HL-60 (cell line): ENCODE results near the gene HOXB5.

Experiments
- POLR2AphosphoS5 ChIP-seq: IDR thresholded peaks from 2 replicates; pipeline ENCODE4 v1.6.1; 2012; ENCODE audit warnings: low read depth
- TF ChIP-seq, protein P1 (sequence below): IDR thresholded peaks from one replicate; pipeline ENCODE4 v1.5.1; 2011; ENCODE audit warnings: low read length, control low read depth, inconsistent platforms; ENCODE audit not compliant: insufficient read depth
- TF ChIP-seq, protein P2 (sequence below): IDR thresholded peaks from 2 replicates; pipeline ENCODE4 v1.6.1; 2012; ENCODE audit warnings: low read depth; ENCODE audit not compliant: insufficient replicate concordance

DNA sequence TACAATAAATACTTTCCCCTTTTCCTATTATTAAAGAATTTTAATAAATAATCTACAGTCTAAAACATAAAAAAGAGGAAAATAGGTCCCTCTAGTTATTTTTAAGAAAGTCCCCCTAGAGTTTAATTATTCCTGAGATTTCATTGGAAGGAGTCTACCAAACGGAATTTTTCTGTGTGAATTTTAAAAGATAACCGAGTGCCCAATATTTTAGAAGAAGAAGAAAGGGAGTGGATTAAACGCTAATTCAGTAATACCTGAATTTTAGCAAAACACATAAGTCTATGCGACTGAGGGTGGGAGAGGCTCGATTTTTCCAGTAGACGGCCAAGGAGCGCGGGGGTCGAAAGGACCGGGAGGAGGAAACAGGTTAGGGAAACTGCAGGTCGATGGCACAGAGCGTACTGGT lies 50.9 kb downstream of the HOXB5 start:
- TF ChIP-seq, protein P1, sequence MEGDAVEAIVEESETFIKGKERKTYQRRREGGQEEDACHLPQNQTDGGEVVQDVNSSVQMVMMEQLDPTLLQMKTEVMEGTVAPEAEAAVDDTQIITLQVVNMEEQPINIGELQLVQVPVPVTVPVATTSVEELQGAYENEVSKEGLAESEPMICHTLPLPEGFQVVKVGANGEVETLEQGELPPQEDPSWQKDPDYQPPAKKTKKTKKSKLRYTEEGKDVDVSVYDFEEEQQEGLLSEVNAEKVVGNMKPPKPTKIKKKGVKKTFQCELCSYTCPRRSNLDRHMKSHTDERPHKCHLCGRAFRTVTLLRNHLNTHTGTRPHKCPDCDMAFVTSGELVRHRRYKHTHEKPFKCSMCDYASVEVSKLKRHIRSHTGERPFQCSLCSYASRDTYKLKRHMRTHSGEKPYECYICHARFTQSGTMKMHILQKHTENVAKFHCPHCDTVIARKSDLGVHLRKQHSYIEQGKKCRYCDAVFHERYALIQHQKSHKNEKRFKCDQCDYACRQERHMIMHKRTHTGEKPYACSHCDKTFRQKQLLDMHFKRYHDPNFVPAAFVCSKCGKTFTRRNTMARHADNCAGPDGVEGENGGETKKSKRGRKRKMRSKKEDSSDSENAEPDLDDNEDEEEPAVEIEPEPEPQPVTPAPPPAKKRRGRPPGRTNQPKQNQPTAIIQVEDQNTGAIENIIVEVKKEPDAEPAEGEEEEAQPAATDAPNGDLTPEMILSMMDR: no peak
- TF ChIP-seq, protein P2, sequence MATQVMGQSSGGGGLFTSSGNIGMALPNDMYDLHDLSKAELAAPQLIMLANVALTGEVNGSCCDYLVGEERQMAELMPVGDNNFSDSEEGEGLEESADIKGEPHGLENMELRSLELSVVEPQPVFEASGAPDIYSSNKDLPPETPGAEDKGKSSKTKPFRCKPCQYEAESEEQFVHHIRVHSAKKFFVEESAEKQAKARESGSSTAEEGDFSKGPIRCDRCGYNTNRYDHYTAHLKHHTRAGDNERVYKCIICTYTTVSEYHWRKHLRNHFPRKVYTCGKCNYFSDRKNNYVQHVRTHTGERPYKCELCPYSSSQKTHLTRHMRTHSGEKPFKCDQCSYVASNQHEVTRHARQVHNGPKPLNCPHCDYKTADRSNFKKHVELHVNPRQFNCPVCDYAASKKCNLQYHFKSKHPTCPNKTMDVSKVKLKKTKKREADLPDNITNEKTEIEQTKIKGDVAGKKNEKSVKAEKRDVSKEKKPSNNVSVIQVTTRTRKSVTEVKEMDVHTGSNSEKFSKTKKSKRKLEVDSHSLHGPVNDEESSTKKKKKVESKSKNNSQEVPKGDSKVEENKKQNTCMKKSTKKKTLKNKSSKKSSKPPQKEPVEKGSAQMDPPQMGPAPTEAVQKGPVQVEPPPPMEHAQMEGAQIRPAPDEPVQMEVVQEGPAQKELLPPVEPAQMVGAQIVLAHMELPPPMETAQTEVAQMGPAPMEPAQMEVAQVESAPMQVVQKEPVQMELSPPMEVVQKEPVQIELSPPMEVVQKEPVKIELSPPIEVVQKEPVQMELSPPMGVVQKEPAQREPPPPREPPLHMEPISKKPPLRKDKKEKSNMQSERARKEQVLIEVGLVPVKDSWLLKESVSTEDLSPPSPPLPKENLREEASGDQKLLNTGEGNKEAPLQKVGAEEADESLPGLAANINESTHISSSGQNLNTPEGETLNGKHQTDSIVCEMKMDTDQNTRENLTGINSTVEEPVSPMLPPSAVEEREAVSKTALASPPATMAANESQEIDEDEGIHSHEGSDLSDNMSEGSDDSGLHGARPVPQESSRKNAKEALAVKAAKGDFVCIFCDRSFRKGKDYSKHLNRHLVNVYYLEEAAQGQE: no peak
- TF ChIP-seq POLR2AphosphoS5: no peak
